ENCODE measurements around the gene FBXO34.

The FBXO34 gene

GRCh38 chr14:55272387-55272786, 1.2 kb downstream of the FBXO34 start:
- no peak for DNase-seq (ENCODE audit: low spot score)

GRCh38 chr14:55272922-55273321, 1.7 kb downstream of the FBXO34 start:
- peak; percentile 55 for DNase-seq (ENCODE audit: low spot score)

- DNase-seq (ENCODE audit: low spot score): peak; percentile 38
Observed at GRCh38 chr14:55274146-55274545, 2.9 kb downstream of the FBXO34 start.

- peak; percentile 50 for DNase-seq (ENCODE audit: low spot score)
Observed at GRCh38 chr14:55274751-55275150, 3.5 kb downstream of the FBXO34 start.

- no peak for DNase-seq (ENCODE audit: low spot score)
Observed at GRCh38 chr14:55276736-55277135, 5.5 kb downstream of the FBXO34 start.

GRCh38 chr14:55277972-55278740, 6.9 kb downstream of the FBXO34 start:
- no peak for DNase-seq (ENCODE audit: low spot score)

GRCh38 chr14:55279384-55279783, 8.2 kb downstream of the FBXO34 start:
- no peak for DNase-seq (ENCODE audit: low spot score)

- DNase-seq (ENCODE audit: low spot score): no peak
Observed at GRCh38 chr14:55281316-55281839, 10.2 kb downstream of the FBXO34 start.

GRCh38 chr14:55285048-55285652, 13.9 kb downstream of the FBXO34 start:
- no peak for DNase-seq (ENCODE audit: low spot score)

- DNase-seq (ENCODE audit: low spot score): no peak
Observed at GRCh38 chr14:55288439-55288838, 17.2 kb downstream of the FBXO34 start.

- no peak for DNase-seq (ENCODE audit: low spot score)
Observed at GRCh38 chr14:55291480-55292081, 20.4 kb downstream of the FBXO34 start.

- no peak for DNase-seq (ENCODE audit: low spot score)
Observed at GRCh38 chr14:55294603-55295002, 23.4 kb downstream of the FBXO34 start.

- peak; percentile 20 for DNase-seq (ENCODE audit: low spot score)
Observed at GRCh38 chr14:55297611-55298499, 26.6 kb downstream of the FBXO34 start.

GRCh38 chr14:55298500-55298822, 27.2 kb downstream of the FBXO34 start:
- no peak for DNase-seq (ENCODE audit: low spot score)

- DNase-seq (ENCODE audit: low spot score): peak; percentile 78
Observed at GRCh38 chr14:55301437-55302121, 30.4 kb downstream of the FBXO34 start.

- no peak for DNase-seq (ENCODE audit: low spot score)
Observed at GRCh38 chr14:55302367-55303124, 31.3 kb downstream of the FBXO34 start.

GRCh38 chr14:55303125-55303499, 31.9 kb downstream of the FBXO34 start:
- no peak for DNase-seq (ENCODE audit: low spot score)

GRCh38 chr14:55303691-55304145, 32.5 kb downstream of the FBXO34 start:
- DNase-seq (ENCODE audit: low spot score): no peak

- DNase-seq (ENCODE audit: low spot score): peak; percentile 7
Observed at GRCh38 chr14:55306938-55307589, 35.8 kb downstream of the FBXO34 start.

GRCh38 chr14:55309154-55309553, 37.9 kb downstream of the FBXO34 start:
- no peak for DNase-seq (ENCODE audit: low spot score)

Data from hematopoietic multipotent progenitor cell treated with erythropoietin and hydrocortisone succinate and interleukin-3 and kit ligand, for 17 days (in vitro differentiated cells).